GM21737 (cell line): ENCODE data around the gene SLC7A9.

ENCODE experiments used
- ATAC-seq: cut with Tn5 transposase; IDR thresholded peaks from one replicate; pipeline ENCODE4 v1.9.1; 2021; ENCODE audit warnings: mild to moderate bottlenecking, moderate library complexity; ENCODE audit not compliant: unreplicated experiment

The SLC7A9 gene

DNA sequence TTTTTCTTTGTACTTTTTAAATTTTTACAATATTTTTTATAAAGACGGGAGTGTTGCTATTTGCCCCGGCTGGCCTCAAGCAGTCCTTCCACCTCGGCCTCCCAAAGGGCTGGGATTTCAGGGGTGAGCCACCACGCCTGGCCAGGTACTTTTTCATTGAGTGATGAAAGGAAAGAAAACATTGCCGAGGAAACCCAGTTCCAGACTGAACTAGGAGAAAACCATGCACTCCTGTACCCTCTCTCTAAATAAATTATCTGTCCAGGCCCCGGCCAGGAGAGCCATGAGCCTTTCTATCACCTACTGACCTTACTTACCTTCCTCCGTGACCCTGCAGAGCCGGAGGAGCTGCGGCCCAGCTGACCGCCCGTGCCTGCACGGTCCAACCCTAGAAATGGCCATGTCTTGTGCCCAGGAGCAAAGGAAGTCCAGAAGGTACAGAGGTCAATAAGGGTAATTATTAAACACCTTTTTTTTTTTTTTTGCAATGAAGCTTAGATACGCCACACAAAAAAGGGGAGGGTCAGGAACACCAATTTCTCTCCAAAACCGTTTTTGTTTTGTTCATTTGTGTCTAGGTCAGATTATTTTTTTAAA, at the start of gene SLC7A9:
SLC7A9 (minus strand) TSS at position 399 of the 597 bp plus-strand sequence. CDS start 1,233 bp downstream, outside the sequence.
- ATAC-seq = no peak

GRCh38 chr19:32919365-32919764, 49.8 kb upstream of the SLC7A9 start:
- no peak for ATAC-seq

DNA sequence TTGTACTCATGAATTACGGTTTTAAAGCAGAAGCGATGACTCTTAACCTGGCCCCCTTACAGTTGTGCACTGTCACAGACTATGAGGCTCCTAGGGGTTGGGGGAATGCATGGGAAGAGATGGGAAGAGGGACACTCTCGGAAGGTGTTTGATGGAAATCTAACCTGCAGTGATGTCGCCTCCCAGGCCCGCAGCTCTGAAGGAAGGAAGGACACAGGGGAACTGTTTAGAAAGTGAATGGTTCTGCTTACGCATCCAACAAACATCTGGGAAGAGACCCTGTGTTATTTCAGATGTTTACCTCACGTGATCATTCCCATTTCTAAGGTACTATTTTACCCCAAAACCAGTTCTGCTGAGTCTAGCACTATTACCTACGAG, 48.0 kb upstream of the SLC7A9 start:
- no peak for ATAC-seq

- ATAC-seq = no peak
These were observed 47.5 kb upstream of the SLC7A9 start for GRCh38 chr19:32916969-32917615.

DNA sequence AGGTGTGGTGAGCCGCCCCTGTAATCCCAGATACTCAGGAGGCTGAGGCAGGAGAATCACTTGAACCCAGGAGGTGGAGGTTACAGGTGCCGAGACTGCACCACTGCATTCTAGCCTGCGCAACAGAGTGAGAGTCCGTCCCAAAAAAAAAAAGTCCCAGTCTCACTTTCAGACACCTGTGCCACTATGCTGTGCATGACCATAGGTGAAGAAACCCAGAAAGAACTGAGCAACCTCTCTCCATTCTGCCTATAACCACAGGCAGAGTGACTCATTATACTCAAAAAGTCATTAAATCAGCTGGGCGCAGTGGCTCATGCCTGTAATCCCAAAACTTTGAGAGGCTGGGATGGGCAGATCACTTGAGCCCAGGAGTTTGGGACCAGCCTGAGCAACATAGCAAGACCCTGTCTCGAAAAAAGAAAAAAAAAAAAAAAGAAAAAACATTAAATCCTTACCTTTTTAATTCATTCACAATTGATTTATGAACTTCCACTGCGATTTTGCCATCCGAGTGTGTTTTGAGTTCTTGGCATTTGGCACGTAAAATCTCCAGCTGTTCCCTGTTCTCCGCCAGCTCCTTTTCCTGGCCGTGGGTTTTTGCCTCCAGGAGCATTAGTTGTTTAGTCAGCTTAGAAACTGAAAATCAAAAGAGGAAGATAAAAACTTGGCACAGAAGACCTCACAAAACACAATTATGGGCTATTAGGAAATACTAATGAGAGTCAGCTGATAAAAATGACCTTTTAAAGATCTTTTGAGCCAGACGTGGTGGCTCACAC, 45.5 kb upstream of the SLC7A9 start:
- ATAC-seq = no peak

GRCh38 chr19:32911467-32911866, 41.9 kb upstream of the SLC7A9 start:
- no peak for ATAC-seq

DNA sequence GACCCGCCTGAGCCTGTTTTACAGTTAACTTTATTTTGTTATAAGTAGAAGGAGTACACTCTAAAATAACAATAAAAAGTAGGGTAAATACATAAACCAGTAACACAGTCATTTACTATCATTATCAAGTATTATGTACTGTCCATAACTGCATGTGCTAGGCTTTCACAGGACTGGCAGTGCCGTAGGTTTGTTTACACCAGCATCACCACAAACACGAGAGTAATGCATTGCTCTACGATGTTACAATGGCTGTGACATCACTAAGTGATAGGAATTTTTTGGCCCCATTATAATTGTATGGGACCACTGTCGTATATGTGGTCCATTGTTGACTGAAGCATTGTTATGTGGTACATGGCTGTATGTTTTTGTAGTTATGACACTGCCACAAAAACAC, 41.3 kb upstream of the SLC7A9 start:
- ATAC-seq = no peak

- ATAC-seq = no peak
These were observed 40.5 kb upstream of the SLC7A9 start for GRCh38 chr19:32910094-32910493.

GRCh38 chr19:32909257-32909656, 39.7 kb upstream of the SLC7A9 start:
- no peak for ATAC-seq

DNA sequence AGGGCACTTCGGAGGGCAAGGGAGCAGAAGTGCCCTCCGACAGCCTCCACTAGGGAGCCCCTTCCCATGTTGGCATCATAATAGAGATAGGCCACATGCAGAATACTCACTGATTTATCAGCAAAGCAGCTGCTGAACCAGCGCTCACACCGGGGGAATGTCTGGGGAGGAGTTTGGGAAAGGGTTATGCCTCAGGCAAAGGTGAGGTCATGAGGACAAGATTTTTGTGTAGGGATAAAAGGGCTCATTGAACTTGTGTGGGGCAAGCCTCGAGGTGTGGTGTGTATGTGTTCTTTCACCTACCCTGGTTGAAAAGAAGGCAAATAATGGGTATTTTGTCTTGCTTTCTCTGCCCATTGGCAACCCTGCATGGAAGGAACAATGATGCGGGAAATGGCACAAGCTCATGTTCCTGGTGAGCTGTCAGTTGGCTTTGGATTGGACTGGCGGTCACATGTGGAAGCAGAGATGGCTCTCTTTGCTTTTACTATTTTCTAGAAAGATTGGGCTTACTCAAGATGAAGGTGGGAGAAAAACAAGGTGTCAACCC, 39.1 kb upstream of the SLC7A9 start:
- no peak for ATAC-seq

DNA sequence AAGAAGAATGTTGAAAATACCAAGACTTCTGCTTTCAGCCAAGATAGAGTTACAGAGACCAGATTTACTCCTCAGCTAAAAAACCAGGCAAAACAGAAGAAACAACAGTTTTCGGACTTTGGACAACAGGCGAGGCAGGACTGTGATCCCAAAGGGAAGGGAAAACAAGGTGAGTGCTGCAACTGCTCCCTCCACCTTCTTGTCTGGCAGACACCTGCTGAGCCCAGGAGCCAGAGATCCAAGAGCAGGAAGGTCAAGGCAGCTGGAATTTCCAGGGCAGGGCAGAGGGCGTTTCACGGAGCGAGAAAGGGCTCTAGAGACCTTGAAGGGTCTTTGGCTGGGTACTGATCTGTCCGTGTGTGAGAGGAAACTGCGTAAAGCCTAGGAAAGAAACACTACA, 32.9 kb upstream of the SLC7A9 start:
- no peak for ATAC-seq

DNA sequence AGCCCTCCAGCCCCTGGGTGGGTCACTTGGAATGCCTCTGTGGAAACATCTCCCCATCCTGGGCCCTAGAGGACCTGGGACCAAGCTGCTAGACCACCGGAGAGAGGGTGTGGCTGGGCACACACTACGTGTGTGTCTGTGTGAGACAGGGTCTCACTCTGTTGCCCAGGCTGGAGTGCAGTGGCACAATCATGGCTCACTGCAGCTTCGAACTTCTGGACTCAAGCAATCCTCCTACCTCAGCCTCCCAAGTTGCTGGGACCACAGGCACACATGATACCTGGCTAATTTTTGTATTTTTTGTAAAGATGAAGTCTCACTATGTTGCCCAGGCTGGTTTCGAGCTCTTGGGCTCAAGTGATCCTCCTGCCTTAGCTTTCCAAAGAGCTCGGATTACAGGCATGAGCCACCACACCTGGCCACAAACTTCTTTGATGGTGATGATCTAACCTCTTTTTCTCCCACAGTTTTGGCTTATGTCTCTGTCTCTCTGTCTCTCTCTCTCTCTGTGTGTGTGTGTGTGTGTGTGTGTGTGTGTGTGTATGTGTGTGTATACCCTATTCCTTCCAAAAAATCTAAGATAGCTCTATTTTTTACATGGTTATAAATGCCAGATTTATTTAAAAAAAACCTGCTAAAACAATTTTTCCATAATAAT, 32.1 kb upstream of the SLC7A9 start:
- no peak for ATAC-seq

DNA sequence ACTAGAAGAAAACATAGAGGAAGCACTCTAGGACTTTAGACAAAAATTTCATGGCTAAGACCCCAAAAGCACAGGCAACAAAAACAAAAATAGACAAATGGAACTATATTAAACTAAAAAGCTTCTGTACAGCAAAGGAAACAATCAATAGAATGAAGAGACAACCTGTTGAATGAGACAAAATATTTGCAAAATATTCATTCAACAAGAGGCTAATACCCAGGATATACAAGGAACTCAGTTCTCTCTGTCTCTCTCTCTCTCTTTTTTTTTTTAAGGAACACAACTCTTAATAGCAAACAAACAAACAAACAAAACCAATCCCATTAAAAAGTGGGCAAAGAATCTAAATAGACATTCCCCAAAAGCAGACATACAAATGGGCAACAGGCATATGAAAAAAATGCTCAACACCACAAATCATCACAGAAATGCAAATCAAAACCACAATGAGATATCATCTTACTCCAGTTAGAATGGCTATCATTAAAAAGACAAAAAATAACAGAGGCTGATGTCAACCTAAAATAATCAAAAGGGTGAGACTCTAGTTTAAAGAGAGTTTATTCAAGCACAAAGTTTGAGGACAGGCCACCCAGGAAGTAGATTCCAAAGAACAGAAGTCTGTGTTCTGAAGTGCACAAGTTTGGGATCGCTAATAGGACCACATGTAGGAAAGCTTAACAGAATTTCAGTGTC, 27.1 kb upstream of the SLC7A9 start:
- ATAC-seq = no peak

DNA sequence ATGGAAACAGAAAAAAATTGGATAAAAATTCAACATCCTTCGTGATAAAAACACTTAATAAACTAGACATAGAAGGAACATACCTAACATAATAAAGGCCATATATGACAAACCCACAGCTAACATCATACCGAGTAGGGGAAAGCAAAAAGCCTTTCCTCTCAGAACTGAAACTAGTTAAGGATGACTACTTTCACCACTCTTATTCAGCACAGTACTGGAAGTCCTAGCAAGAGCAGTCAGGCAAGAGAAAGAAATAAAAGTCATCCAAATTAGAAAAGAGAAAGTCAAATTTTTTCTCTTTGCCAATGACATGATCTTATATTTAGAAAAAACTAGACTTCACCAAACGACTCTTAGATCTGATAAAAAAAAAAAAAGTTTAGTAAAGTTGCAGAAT, 25.8 kb upstream of the SLC7A9 start:
- ATAC-seq = no peak

- no peak for ATAC-seq
These were observed 22.0 kb upstream of the SLC7A9 start for GRCh38 chr19:32891609-32892008.

DNA sequence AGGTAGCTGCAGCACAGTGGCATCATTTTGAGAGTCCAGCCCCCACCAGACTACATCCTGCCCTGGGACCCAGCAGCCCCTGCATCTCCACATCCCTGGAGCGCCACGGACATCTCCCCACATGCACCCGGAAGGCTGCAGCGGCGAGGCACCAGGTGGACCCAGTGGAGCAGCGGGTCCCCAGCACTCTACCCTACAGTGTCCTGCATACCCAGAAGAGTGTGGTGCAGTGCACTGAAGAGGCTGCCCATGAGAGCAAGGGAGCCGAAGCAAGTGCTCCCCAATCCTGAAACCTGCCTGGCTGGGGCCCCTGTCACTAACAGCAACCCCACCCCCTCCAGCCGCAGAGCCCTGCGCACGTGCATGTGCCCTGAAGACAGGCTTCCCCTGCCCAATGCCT, 21.3 kb upstream of the SLC7A9 start:
- no peak for ATAC-seq

DNA sequence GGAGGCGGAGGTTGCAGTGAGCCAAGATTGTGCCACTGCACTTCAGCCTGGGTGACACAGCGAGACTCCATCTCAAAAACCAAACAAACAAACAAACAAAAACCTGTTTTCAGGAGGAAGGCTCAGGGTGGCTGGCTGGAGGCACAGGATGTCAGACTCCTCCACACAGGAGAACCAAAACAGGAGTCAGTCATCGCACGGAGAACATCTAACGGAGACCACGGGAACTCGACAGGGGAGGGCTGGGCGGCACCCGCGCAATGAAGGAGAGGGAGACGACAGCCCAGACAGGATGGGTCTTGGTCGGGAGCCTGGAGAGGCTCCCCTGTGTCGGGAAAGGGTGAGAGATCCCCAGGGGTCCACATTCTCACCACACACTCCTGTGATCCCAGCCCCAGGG, 20.8 kb upstream of the SLC7A9 start:
- no peak for ATAC-seq

- ATAC-seq = no peak
These were observed 19.8 kb upstream of the SLC7A9 start for GRCh38 chr19:32889137-32889934.

GRCh38 chr19:32887572-32888215, 18.1 kb upstream of the SLC7A9 start:
- ATAC-seq = no peak
